ENCODE data around the gene CD200.
A peak's percentile ranks its signal among the peaks of the same experiment; 100 is the strongest.

Gene CD200

DNA sequence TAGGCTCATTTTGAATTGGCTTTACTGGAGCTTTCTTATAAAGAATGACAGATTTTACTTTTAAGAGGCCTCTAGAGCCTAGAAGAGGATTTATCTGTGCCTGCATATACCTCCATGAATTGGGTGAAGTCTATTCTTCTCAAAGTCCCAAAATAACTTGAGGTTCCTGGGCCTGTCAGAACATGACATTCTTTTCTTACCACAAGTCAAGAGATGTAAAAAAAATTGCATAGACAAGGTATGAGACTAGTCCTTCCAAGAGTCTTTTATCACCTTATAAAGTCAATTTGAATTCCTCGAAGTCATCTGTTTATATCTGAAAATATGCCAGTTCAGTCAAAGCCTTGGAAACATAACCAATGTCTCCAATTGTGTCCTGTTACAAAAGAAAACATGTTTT, 17.2 kb upstream of the CD200 start:
- DNase-seq (ENCODE audit: insufficient read length, low spot score) (no peak), FAIRE-seq (no peak)
- TF ChIP-seq POLR2A (IDR thresholded peaks at IDR 0.05; ENCODE audit: low read depth, low read length): no peak

DNA sequence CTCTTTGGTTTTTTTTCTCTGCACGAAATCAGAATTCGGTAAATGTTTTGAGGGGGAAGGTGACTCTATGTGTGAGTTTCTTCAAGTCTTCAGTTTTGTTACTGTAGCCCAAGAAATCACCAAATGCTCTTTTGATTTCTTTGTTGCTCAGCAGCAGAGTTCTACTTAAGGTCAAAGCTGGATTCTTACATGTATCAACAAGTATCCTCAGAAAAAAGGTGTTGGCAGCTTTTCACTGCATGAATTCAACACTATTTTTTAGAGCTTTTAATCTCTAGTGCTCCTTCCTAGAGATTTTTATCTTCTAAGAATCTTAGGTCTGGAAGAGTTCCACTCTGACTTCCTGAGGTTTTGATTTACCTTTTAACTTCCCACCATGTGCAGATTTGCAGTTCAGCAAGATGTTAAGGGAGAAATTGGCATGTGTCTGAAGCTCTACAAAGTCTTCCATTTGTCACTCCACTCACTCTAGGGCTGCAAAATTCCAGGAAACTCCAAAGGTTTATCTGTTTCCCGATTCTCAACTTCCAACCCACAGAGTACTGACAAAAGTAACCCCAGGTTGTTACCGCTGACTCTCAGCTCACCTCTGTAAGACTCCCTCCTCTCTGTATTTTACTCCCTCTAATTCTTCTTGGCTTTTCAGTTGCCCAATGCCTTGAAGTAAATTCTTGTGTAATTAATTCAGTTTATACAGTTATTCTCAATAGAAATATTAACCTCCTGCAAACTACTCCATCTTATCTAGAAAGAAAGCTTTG, 13.3 kb upstream of the CD200 start:
- TF ChIP-seq POLR2A (IDR thresholded peaks at IDR 0.05; ENCODE audit: low read depth, low read length): no peak
- FAIRE-seq (no peak), DNase-seq (ENCODE audit: insufficient read length, low spot score) (no peak)

DNA sequence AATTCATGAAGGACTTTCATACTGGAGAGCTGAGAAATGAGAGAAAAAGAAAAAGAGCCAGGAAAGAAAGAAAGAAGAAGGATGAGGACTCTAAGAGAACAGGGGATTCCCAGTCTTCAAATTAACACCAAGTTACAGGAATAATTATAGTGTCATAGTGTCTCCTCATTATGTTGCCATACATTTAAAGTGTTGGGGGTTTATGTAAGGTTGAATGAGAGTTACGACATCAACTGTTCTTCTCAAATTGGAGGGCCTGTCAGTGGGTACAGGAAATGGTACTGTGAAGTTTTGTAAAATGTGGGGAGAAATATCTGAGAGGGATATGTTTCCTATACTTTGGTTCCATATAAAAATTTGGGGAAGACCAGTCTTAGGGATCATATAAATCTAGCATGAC, 12.3 kb upstream of the CD200 start:
- DNase-seq (ENCODE audit: insufficient read length, low spot score) (no peak), FAIRE-seq (no peak)
- TF ChIP-seq POLR2A (IDR thresholded peaks at IDR 0.05; ENCODE audit: low read depth, low read length): no peak

DNA sequence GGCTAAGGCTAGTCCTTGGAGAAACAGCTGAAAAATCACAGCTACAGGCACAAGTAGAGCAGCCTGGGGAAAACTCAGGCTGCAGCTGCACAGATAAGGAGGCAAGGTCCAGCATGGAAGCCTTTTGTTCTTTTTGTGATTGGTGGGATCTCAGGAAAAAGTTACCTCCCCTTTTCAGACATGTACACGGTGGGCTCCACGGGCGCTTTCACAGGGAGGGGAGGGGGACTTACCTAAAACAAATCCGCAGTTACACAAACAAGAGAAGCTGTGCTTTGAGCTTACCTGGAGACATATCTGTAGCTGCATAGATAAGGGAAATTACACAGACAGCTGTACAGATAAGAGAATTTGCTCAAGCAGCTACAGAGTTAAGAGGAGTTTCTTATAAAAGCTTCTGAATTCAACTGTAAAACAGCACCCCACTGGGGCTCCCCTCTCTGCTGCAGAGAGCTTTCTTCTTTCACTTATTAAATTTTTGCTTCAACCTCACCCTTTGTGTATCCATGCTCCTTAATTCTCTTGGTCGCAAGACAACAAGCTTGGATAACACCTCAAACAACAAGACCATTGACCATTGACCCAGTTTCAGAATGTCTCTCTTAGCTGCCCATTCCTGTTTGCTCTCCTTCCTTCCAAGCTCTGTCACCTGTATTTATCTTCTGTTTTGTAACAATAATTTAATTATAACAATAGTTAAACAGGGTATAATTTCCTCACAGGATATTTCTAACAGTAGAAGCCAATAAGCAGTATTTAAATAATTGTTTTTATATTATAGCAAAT, 10.9 kb upstream of the CD200 start:
- FAIRE-seq (no peak), DNase-seq (ENCODE audit: insufficient read length, low spot score) (no peak)
- TF ChIP-seq POLR2A (IDR thresholded peaks at IDR 0.05; ENCODE audit: low read depth, low read length): no peak

DNA sequence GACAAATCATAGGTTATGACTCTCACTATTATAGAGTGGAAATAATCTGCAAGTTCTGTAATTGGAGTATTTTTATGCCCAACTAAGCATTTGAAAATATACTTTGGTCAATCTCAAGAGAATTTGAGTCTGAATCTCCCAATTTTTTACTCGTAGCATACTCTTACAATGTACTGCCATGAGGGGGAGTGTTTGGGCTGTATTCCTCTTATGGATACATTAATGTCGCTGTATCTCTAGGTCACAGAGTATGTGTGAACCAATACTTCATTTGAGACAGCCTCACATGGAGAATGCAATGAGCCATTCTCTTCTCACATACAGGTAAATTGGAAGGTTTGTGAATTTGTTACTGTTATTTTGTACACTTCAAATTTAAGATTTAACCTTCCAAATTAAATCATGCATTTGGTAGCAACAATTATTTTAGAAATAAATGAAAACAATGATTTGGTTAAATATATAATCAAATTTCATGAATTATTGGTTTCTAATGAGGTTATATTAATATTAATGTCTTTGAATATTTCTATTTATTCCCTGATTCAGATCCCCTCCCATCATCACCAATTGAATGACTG, 5.5 kb upstream of the CD200 start:
- DNase-seq (ENCODE audit: insufficient read length, low spot score): peak; percentile 12
- no peak for TF ChIP-seq POLR2A (IDR thresholded peaks at IDR 0.05; ENCODE audit: low read depth, low read length)

DNA sequence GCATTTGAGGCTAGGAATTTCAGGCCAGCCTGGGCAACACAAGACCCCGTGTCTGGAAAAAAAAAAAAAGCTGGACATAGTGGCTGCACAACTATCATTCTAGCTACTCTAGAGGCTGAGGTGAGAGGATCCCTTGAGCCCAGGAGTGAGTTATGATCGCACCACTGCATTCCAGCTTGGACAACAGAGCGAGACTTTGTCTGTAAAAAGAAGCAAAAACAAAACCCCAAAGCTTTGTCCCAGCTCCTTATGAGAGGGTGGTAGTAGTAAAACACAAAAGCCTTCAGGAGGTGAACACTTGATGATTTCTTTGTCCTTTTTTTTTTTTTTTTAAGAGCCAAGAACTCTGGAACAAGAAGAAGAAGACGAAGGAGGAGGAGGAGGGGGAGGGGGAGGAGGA, 1.1 kb upstream of the CD200 start:
- DNase-seq (ENCODE audit: insufficient read length, low spot score) (no peak), FAIRE-seq (no peak)
- no peak for TF ChIP-seq POLR2A (IDR thresholded peaks at IDR 0.05; ENCODE audit: low read depth, low read length)

More for the DNA sequence above, 5.5 kb upstream of the CD200 start:
- FAIRE-seq: peak; percentile 90

DNA sequence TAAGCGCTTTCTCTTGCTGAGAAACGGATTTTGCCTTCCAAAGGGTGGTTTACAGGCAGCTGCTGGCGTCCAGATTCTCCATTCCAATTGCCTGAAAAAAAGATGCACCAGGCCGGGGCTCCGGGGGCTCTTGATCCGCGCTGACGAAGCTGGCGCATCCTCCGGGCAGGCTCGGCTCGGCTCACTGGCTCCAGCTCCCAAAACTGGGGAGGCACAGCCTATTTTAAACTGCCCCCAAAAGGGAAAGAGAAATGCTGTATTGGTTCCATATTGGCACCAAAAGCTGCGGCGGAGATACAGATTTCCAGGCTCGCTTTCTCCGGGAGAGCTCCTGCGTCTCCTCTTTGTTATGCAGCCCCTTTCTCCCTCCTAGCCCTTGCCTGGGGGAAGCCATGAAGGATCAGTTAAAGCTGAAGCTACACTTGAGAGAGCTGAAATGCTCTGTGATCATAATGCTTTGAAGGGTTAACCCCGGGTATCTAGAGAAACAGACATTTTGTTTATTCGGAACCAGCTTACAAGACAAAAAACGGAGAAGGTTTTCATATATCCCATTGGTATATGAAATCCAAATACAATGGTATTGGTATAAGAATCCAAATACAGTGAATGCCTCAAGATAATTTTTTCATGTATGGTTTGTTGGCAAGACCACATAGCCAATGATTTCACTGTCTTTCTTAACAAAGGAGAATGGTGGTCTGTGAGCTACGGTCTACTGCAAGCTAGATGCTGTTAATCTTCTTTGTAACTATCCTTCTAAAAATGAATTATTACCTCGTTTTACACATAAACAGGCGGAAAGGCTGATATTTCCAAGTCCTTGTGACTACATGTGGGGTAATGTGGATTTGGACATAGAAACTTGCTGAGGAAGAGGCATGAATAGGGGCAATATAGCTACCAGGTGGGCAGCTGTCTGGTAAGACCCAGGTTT, 693 bp downstream of the CD200 start:
- no peak for TF ChIP-seq POLR2A (IDR thresholded peaks at IDR 0.05; ENCODE audit: low read depth, low read length)
- FAIRE-seq: no peak
- no peak for DNase-seq (ENCODE audit: insufficient read length, low spot score)

DNA sequence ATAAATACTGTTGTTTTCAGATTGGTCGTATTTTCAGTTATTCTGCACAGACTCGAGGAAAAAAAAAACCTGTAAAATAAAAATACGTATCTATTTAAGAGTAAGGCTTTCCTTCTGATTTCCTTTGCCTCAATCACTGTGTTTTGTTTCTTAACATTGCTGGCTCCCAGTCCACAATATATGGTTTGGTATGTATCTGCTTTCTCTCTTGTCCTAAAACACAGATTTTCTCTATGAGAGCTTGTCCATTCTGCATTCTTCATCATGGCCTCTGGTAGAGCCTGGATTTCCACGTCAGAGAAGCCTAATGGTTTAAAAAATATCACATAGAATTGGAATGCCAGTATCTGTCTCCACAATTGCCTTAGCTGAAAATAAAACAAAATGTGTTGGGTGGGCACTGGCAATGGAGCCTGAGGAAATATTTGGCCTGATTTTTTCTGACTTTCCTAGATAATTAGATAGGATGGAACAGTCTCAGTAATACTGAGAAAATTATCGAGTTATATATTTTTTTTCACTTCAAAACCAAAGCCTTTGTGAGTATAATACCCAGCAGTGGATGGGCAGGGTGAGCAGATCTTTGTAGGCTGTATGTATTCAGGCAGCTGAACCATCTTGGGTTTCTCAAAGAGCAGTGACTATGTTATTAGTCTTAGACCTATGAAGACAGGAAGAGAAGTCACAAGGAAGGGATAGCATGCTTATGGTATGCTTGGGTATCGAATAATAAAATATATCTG, 1.9 kb downstream of the CD200 start:
- FAIRE-seq (no peak), DNase-seq (ENCODE audit: insufficient read length, low spot score) (no peak)
- no peak for TF ChIP-seq POLR2A (IDR thresholded peaks at IDR 0.05; ENCODE audit: low read depth, low read length)

DNA sequence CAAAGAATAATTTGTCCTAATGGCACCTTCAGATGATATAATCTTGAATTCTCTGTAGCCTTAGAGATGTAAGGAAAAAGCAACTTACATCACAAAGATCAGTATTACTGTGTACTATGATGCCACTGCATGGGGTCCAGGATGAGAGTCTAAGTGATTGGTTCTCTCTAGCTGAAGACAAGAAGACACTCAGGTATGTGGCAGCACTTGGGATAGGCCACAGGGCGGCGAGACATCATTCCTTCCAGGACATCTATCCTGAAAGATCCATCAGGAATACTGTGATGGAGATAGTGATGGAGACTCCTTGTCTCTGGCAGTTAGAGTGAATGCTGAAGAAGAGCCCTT, 2.5 kb downstream of the CD200 start:
- DNase-seq (ENCODE audit: insufficient read length, low spot score) (no peak), FAIRE-seq (no peak)
- no peak for TF ChIP-seq POLR2A (IDR thresholded peaks at IDR 0.05; ENCODE audit: low read depth, low read length)

DNA sequence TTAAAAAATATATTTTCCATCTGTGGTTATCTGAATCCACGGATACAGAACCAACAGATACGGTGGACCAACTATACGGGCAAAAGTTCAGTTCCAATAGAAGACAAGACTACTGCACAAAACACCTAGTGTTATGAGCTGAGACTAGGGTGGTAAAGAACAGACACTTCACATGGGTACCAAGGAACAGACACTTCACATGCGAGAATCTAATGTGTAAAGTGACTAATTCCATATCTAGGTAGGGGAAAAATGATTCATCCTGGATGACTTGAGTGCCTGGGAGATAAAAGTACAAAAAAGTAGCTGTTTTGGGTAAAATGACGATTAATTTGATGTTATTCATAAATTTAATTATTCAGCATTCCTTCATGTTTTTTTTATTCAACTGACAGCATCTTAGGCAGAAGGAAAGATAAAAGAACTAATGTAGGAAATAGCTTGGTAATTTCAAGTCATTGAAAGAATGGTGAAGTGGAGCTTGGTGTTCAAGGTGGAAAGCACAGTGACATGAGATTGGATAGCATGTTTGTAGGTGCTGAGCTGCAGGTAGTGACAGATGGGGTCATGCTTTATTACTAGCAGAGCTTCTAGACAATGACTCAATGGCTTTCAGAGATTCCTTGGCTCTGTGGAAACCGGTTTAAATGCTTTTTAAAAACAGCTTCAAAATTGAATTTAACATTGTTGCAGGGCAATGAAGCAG, 5.2 kb downstream of the CD200 start:
- no peak for DNase-seq (ENCODE audit: insufficient read length, low spot score)
- no peak for FAIRE-seq
- TF ChIP-seq POLR2A (IDR thresholded peaks at IDR 0.05; ENCODE audit: low read depth, low read length): no peak

DNA sequence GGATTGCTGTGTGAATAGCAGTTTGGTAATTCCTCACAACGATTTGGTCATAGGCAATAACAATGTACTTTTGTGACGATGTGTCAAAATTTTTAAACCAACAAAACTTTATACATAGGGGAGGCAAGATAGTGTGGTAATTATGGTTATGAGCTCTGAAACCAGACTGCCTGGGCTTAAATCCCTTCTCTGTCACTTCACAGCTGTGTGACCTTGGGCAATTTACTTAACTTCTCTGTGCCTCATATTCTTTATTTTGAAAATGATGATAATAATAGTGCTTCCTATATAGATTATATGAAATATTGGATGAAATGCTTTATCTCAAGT, 5.7 kb downstream of the CD200 start:
- FAIRE-seq: no peak
- no peak for TF ChIP-seq POLR2A (IDR thresholded peaks at IDR 0.05; ENCODE audit: low read depth, low read length)
- DNase-seq (ENCODE audit: insufficient read length, low spot score): no peak

DNA sequence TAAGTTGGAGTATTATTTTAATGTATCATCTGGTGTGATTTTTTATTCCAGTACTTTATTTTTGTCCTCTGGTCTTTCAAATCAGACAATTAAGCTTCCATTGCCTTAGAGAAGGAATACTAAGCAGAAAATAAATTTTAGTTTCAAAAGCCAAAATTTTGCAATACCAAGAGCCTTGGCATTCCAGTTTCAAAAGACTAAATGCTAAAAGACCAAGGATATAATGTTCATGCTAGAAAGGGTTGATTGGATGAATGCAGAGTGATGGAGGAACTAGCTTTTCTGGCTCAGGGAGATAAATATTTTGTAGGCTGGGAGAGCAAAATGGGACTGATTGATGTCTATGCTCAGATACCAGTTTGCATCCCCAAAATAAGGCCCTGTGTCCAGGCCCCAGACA, 6.2 kb downstream of the CD200 start:
- FAIRE-seq (no peak), DNase-seq (ENCODE audit: insufficient read length, low spot score) (no peak)
- TF ChIP-seq POLR2A (IDR thresholded peaks at IDR 0.05; ENCODE audit: low read depth, low read length): no peak

DNA sequence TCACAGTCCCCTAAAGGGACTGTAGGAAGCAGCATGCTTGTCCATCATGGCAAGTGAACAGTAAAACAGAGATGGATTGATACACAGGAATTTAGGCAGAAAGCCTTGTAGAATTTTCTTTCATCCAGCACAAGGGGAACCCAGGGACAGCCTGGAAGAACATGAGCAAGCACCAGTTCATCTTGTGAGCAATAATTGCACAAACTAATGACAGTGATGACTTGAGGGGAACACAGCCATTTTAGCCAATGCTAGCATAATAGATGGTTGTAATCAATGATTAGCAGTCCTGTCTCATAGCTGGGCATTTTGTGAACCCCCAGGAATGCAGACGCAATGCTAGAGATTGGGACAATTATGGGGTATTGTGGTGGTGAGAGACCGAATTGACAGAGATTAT, 6.7 kb downstream of the CD200 start:
- no peak for TF ChIP-seq POLR2A (IDR thresholded peaks at IDR 0.05; ENCODE audit: low read depth, low read length)
- FAIRE-seq (no peak), DNase-seq (ENCODE audit: insufficient read length, low spot score) (no peak)
